KOPT-K1 (cell line): Measurements from ENCODE around the gene NUCB1.

ENCODE experiments used
- H3K27ac ChIP-seq: fragments of 200-600 bp; sonication (generic); 2 replicates; pipeline ENCODE4 v1.5.1; 2016; ENCODE audit warnings: antibody characterized with exemption, mild to moderate bottlenecking, low read depth, low read length; ENCODE audit not compliant: poor library complexity, severe bottlenecking
- H3K36me3 ChIP-seq: fragments of 200-600 bp; sonication (generic); 2 replicates; pipeline ENCODE4 v1.5.1; 2017; ENCODE audit warnings: antibody characterized with exemption, mild to moderate bottlenecking, low read length, moderate library complexity; ENCODE audit not compliant: insufficient read depth
- H3K9me3 ChIP-seq: fragments of 200-600 bp; sonication (generic); 2 replicates; pipeline ENCODE4 v1.5.1; 2017; ENCODE audit warnings: antibody characterized with exemption, low read length, mild to moderate bottlenecking; ENCODE audit not compliant: insufficient read depth, poor library complexity, severe bottlenecking

The NUCB1 gene

DNA sequence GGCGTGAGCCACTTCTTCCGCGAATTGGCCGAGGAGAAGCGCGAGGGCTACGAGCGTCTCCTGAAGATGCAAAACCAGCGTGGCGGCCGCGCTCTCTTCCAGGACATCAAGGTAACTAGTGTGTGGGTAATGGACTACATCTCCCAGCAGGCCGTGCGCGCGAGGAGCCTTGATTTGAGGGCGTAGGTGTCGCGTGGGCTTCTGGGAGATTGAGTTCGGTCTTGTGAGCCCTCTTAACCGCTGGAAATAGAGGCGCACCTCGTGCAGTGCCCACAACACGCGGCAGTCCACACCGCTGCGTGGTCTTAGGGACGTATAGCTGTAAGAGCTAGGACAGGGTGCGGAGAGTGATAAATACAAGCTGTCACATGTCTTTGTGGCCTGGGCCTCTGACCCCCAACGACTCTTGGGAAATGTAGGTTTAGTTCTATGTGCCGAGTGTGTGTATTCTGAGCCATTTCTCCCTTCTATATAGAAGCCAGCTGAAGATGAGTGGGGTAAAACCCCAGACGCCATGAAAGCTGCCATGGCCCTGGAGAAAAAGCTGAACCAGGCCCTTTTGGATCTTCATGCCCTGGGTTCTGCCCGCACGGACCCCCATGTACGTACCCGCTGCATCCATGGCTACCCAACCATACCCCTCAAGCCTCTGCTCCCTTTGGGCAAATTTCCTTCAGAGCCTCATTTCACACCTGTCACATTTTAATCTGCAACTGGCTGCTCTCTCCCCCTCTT lies 65.9 kb downstream of the NUCB1 start:
- Histone ChIP-seq H3K27ac (peak overlapping the region; percentile 85), H3K9me3 (no peaks in the 10 kb centered on the region), H3K36me3 (peaks cover 55% of the 10 kb centered on the region)

DNA sequence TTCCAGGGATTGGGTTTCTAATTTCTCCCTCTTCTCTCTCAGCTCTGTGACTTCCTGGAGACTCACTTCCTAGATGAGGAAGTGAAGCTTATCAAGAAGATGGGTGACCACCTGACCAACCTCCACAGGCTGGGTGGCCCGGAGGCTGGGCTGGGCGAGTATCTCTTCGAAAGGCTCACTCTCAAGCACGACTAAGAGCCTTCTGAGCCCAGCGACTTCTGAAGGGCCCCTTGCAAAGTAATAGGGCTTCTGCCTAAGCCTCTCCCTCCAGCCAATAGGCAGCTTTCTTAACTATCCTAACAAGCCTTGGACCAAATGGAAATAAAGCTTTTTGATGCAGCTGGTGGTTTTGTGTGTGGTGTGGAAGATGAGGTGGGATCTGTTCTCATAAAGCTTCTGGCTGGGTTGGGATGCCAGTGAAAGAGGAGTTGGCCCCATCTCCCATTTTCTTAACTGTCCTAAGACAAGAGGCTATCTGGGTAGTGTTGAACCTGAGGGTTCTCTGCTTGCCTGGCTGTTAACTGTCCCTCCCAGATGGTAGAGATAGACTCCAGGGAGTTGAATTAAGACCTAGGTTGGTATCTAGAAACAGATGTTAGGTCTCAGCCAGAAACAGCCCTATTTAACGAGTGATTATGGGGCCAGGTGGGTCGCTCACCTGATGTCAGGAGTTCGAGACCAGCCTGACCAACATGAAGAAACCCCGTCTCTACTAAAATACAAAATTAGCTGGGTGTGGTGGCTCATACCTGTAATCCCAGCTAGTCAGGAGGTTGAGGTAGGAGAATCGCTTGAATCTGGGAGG lies 66.6 kb downstream of the NUCB1 start:
- Histone ChIP-seq H3K9me3 (no peaks in the 10 kb centered on the region), H3K27ac (peak overlapping the region; percentile 85), H3K36me3 (peaks cover 47% of the 10 kb centered on the region)

DNA sequence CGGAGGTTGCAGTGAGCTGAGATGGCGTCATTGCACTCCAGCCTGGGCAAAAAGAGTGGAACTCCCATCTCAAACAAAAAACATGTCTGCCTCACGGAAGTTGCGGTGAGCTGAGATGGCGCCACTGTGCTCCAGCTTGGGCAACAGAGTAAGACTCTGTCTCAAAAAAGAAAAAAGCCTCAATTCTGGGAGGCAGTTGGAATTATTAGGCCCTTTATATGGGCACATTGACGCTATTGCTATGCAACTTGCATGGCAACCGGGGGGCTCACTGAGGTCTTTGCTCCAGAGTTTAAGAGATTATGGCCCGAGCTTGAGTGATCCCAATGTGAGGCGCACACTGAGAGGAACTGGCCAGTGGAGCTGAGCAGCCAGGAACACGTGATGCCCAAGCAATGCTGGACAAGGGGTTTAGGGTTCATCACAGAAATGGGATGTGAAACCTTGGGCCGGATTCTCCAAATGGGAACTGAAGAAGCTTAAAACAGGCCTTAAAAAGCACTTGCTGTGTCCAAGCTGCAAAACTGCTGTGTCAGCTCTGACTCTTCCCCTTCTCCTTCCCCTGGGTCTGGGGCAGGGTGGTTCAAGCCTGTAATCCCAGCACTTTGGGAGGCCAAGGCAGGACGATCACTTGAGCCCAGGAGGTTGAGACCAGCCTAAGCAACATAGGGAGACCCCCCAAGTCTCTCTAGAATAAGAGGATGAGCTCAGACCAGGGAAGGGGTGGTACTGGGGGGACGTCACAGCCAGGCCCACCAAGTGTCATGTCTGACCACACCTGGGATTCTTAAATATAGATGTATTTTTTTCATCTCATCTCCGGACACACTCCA lies 67.5 kb downstream of the NUCB1 start:
- Histone ChIP-seq H3K36me3 (peaks cover 47% of the 10 kb centered on the region), H3K9me3 (no peaks in the 10 kb centered on the region), H3K27ac (no peak overlapping the region)

DNA sequence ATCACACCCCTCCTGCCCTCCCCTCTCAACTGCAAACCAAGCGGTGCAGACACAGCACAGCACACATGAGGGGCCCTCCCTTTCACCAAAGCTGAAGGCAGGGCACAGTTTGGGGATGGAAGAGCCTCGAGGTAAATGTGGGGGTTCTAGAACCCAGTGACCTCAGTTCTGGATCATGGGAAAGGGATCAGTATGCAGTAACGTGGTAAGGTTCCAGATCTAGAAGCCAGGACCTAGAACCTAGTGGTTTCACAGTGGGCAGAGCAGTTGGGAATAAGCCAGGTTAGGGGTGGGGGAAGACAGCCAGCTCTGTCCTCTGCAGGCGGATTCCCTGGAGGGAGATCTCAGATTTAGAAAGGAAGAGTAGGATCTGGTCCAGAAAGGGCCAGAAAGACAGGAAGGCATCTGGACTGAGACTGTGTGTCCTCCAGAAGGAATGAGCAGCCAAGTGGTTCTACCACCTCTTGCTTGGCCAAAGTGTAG lies 68.1 kb downstream of the NUCB1 start:
- H3K27ac ChIP-seq, result no peak overlapping the region
- peaks cover 47% of the 10 kb centered on the region for H3K36me3 ChIP-seq

GRCh38 chr19:48968813-48969218 lies 68.7 kb downstream of the NUCB1 start:
- Histone ChIP-seq H3K9me3 (no peaks in the 10 kb centered on the region), H3K36me3 (peaks cover 51% of the 10 kb centered on the region)

More for the DNA sequence above, 68.1 kb downstream of the NUCB1 start:
- no peaks in the 10 kb centered on the region for H3K9me3 ChIP-seq

GRCh38 chr19:48969276-48970138 lies 69.4 kb downstream of the NUCB1 start:
- Histone ChIP-seq H3K36me3 (peaks cover 58% of the 10 kb centered on the region), H3K9me3 (no peaks in the 10 kb centered on the region), H3K27ac (no peak overlapping the region)

More at GRCh38 chr19:48968813-48969218, 68.7 kb downstream of the NUCB1 start:
- H3K27ac ChIP-seq, result no peak overlapping the region

DNA sequence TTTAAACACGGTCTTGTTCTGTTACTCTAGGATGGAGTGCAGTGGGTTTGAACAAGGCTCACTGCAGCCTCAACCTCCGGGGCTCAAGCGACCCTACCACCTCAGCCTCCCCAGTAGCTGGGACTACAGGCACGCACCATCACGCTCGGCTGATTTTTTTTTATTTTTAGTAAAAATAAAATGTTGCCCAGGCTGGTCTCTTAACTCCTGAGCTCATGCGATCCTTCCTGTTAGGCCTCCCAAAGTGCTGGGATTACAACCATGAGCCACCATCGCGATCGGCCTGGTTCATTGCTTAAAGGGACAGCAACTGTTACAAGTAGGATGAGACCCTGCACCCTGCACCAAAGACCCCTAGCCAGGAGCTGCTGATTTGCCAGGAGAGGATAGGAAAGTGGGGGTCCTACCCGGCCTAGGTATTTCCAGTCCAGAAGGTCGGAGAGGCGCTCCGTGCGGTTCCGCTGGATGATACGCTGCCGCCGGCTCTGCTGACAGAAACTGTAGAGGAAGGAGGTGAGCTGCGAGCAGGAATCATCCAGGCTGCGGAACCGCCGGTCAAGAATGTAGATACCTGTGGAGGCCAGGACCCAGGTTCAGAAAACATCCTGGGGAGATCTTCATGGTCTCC lies 70.1 kb downstream of the NUCB1 start:
- Histone ChIP-seq H3K9me3 (no peaks in the 10 kb centered on the region), H3K36me3 (peaks cover 60% of the 10 kb centered on the region), H3K27ac (no peak overlapping the region)

DNA sequence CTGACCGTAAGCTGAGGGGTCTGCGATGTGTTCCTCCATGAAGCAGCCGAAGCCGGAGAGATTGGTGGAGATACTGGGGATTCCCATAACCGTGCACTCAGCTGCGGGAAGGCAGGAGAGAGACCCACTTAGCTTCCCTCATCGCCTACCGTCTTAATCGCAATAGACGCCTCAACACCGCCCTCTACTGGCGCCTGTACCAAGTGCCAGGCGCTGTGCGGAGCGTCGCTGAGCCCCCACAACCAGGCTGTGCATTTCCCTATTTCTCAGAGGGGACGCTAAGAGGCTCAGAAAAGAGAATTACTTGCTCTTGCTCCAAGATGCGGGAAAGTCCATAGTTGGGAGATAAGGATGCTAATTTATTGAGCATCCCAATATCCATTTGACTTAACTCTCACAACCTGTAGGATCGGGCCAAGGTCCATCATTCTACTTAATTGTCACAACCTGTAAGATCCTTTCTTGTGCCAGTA lies 70.8 kb downstream of the NUCB1 start:
- H3K9me3 ChIP-seq, result no peaks in the 10 kb centered on the region
- no peak overlapping the region for H3K27ac ChIP-seq
- H3K36me3 ChIP-seq, result peaks cover 59% of the 10 kb centered on the region
